HG02852 (cell line): ENCODE data around the gene SYNE2.

Experiments used
- ATAC-seq: cut with Tn5 transposase; IDR thresholded peaks from one replicate; pipeline ENCODE4 v1.9.1; 2021; ENCODE audit warnings: mild to moderate bottlenecking, moderate library complexity; ENCODE audit not compliant: unreplicated experiment

SYNE2 gene

DNA sequence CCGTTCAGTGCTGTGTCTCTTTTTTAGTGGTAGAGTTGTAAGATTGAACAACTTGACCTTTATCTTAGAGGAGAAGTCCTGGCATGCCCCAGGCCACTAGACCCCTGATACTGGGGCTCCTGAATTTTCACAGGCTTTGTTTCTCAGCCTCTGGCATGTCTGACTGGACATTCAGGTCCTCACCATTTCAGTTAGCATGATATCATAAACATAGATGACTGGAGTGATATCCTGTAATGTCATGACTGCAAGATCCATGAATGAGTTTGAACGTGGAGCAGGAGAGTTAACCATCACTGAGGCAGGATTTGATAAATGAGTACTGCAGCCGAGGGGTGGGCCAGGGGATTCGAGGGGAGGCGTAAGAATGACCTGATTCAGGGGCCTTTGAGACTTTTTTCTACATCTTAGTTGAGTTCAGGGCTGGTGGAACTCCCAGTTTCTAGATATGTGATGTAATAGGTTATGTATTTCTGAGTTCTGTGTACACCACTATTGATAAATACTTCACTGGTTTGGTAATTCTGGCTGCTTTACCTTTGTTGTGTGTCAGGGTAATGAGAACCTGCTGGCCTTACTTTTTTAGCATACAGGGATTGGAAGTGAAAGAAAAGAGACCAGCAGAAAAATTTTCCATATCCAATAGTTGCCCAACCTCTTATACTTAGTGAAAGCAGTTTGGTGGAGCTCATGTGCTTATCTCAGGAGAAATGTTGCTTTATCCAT is 217.0 kb downstream of the SYNE2 start:
- no peak for ATAC-seq

DNA sequence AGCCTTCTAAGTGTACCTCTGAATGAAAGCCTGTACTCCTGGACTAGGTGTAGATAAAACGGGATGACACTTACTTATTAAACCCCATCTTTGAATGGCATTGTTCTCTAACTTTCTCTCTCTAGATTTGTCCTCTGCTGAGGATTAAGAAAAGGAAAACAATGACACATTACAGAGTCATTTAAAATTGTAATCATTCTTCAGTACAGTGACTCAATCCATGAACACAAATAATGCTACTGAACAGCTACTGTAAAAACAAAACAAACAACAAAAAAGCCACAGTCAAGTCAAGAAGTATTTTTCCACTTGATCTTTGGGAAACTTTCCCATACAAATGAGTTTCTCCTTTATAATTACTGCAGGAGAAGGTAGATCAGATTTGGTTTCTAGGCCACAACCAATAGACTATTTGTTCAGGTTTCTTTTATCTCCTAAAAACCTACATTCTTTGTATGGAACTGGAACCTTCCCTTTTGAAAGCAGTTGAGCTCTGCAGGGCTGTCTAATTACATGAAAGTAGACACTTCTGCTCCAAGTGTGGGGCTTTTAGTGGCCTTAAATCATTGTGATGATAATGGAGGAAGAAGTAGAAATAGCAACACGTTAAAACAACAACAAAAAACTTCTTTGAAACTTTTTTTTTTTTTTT is 222.3 kb downstream of the SYNE2 start:
- ATAC-seq = no peak

GRCh38 chr14:64075613-64076005 is 222.8 kb downstream of the SYNE2 start:
- no peak for ATAC-seq

DNA sequence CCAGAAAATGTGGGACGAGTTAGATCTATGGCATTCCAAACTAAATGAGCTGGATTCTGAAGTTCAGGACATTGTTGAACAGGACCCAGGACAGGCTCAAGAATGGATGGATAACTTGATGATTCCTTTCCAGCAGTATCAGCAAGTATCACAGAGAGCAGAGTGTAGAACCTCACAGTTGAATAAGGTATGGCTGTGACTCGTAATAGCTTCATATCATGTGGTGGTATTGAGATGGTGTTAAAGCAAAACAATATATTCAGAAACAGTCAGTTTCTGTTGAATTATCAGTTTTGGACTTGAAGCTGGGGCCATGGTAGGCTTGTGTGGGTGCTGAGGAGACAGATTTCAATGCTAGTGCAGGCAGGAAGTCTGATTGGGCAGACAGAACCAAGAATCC is 227.6 kb downstream of the SYNE2 start:
- ATAC-seq = no peak

- ATAC-seq = no peak
Observed at GRCh38 chr14:64081174-64081746, 228.5 kb downstream of the SYNE2 start.

- no peak for ATAC-seq
Observed at GRCh38 chr14:64082837-64083236, 230.0 kb downstream of the SYNE2 start.

- ATAC-seq = no peak
Observed at GRCh38 chr14:64088647-64088964, 235.8 kb downstream of the SYNE2 start.

GRCh38 chr14:64089920-64090319 is 237.1 kb downstream of the SYNE2 start:
- no peak for ATAC-seq

- no peak for ATAC-seq
Observed at GRCh38 chr14:64091217-64091616, 238.4 kb downstream of the SYNE2 start.

- no peak for ATAC-seq
Observed at GRCh38 chr14:64092338-64092737, 239.5 kb downstream of the SYNE2 start.

DNA sequence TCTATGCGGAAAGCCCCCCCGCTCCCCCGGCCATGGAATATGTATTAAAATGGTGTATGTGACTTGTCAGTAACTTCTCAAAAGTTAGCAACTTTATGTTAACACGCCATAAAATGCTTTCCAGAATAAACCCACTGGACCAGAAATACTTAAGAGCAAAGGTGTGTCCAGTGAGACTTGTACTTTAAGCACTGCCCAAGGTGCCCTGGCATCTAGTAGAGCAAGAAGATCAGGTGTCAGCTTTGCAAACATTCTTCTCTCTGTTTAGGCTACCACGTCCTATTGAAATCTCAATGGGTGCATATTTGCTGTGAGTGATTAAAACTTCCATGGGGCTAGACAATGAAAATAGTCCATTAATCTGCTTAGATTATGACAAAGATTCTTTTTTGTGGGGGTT is 240.1 kb downstream of the SYNE2 start:
- ATAC-seq = no peak

DNA sequence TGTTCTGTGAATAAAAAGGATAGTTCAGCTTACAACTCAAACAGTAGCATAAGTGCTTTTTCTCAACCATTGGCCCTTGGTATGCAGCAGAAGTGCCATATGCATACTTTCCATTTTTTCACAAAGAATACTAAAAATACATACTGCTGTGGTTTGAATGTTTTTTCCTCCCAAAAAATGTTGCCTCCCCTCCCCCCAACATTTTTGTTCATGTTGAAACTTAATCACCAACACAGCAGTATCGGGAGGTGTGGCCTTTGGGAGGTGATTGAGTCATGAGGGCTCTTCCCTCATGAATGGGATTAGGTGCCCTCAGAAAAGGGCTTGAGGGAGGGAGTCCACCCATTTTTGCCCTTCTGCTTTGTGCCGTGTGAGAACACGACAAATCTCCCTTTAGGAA is 242.8 kb downstream of the SYNE2 start:
- no peak for ATAC-seq

DNA sequence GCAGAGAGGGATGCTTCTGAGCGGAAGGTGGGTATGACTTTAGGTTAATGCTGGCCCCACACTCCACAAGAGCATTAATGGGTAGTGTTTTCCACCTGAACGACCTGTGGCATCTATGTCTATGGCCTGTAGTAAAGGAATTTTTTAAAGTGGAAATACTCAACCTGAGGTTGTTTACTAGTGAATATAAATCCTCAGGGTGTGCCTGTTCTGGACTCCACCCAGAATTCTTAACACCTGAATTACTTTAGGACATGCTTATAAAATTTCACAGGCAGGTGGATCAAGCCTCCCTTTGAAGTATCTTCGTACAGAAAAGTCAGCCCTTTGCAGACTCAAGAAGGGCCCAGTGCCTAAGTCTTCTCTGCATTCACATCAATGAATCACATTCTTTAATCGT is 245.3 kb downstream of the SYNE2 start:
- no peak for ATAC-seq

GRCh38 chr14:64107438-64107837 is 254.6 kb downstream of the SYNE2 start:
- ATAC-seq = no peak

- ATAC-seq = no peak
Observed at GRCh38 chr14:64109819-64110554, 257.2 kb downstream of the SYNE2 start.

GRCh38 chr14:64110802-64111201 is 258.0 kb downstream of the SYNE2 start:
- ATAC-seq = no peak

DNA sequence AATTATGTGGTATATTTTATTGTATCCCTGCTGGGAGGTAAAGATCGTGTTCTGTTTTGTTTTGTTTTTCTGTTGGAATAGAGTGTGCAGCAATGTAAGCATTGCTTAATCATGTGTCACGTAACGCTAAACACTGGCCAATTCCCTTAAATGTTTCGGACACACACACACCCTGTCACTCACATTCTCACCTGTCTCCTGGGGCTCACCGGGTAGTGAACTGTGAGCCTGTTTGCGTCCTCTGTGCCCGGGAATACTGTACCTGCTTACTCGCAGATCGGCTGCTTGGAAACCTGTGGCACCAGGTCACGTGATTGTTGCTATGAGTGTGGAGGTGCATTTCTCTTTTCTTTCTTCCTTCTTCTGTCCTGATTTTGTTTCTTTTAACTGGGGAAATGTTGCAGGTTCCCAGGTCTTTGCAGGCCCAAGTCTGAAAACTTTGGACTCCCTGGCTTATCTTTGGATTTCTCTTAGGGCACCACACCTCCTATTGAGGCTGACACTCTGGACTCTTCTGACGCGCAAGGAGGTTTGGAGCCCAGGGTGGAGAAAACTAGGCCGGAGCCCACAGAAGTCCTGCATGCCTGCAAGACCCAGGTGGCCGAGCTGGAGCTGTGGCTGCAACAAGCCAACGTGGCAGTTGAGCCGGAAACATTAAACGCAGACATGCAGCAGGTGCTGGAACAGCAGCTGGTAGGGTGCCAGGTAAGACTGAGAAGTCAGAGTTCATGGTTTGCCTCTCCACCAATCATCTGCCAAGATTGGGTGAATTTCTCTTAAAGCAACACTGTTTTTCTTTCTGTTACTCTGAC is 260.3 kb downstream of the SYNE2 start:
- no peak for ATAC-seq

- no peak for ATAC-seq
Observed at GRCh38 chr14:64114166-64114565, 261.4 kb downstream of the SYNE2 start.

DNA sequence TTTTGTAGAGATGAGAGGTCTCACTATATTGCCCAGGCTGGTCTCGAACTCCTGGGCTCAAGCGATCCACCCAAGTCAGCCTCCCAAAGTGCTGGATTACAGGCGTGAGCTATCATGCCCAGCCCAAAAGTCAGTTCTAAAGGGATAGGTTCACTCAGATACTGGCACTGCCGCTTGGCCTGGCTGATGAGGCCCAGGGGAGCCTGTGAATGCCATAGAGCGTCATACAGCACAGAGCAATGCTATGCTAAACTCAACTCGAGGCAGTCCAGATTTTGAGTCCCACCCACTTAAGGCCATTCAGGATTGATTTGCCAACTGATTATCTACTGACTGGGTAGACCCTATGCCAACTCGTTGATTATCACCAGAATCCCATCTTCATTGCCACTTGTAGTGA is 262.0 kb downstream of the SYNE2 start:
- ATAC-seq = no peak

GRCh38 chr14:64115401-64115800 is 262.6 kb downstream of the SYNE2 start:
- ATAC-seq = no peak
